ENCODE measurements around the gene BTK. TPM values are rescaled to one million over a fixed set of nuclear protein-coding genes. Genes with fewer than 3 reads are reported as not detected.

BTK gene
- total RNA-seq, 1 experiment from 2014 or later: 0.35 TPM

DNA sequence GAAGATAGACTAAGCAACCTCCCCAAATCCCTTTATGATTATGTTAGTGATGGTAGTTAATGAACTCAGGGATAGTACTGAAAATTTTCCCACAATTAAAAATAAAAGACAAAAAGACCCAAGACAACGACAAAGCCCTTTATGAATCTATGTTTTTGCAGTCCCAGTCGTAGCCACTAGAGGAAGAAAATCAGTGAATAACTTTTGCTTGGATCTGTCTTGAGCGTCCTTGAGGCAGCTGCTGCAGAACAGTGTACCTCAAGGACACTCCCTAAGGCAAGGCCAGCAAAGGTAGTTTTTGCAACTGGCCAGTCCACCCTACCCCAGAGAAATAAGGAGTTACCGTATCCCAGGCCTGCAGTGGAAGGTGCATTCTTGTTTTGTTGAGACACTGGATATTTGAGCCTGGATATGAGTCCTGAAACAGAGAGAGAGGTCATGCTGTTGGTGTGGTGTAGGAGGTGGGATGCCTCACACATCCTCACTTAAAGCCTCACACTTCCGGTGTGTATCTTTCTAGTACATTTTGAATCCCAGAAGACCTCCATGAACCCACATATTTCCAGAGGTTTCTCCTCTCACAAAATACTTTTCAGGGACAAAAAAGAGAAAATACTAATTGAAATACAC lies 28.7 kb downstream of the BTK start:
- Mint-ChIP-seq H3K27me3 (ENCODE audit: low read depth) (peaks cover 5% of the 10 kb centered on the region; the same call in 1 of the 2 replicates), H3K4me3 (no peak overlapping the region), H3K9me3 (peaks cover 77 to 81% of the 10 kb centered on the region in 2 experiments), H3K27ac (no peak overlapping the region), H3K4me1 (no peaks in the 10 kb centered on the region), H3K36me3 (ENCODE audit: insufficient read depth in 1 of 3, low read depth in 3 of 3) (peaks cover 0 to 4% (median 2%) of the 10 kb centered on the region in 3 experiments; a peak in 2 of 7 replicates)
- Histone ChIP-seq H2AFZ (ENCODE audit: low read length) (no peak overlapping the region), H3K18ac (ENCODE audit: insufficient read length, low read depth, low read length) (no peak overlapping the region), H3K27ac (ENCODE audit: insufficient read length, low read depth, low read length) (no peak overlapping the region), H2BK12ac (ENCODE audit: insufficient read length, low read depth, low read length) (no peak overlapping the region), H2BK15ac (ENCODE audit: low read depth, low read length) (no peak overlapping the region), H3T11ph (ENCODE audit: low read length) (no peak overlapping the region), H3K79me1 (ENCODE audit: insufficient read depth, low read depth, low read length, poor library complexity, severe bottlenecking) (no peaks in the 10 kb centered on the region), H2BK120ac (ENCODE audit: low read depth, low read length, poor library complexity, severe bottlenecking) (no peak overlapping the region), H3K23ac (ENCODE audit: insufficient read length, low read depth, low read length) (no peak overlapping the region), H3K9ac (ENCODE audit: extremely low read depth, insufficient read length, low read length) (no peak overlapping the region), H3K23me2 (ENCODE audit: insufficient read length, low read depth, low read length, poor library complexity, severe bottlenecking) (no peaks in the 10 kb centered on the region), H3K56ac (ENCODE audit: insufficient read length, low read depth, low read length) (no peak overlapping the region), H3K14ac (ENCODE audit: insufficient read depth, low read length) (no peak overlapping the region), H4K8ac (replicated peaks; ENCODE audit: insufficient read length, low read depth, low read length) (no peak overlapping the region), H2BK5ac (ENCODE audit: insufficient read length, low read length) (no peak overlapping the region), H4K5ac (ENCODE audit: insufficient read length, low read depth, low read length) (no peak overlapping the region), H3K9me3 (ENCODE audit: control insufficient read depth, low read depth, low read length) (peaks cover 62% of the 10 kb centered on the region), H4K20me1 (ENCODE audit: control insufficient read depth, insufficient read depth, insufficient read length) (no peaks in the 10 kb centered on the region), H3K27me3 (ENCODE audit: insufficient read depth, low read length) (no peaks in the 10 kb centered on the region), H2BK20ac (ENCODE audit: low read depth, low read length, poor library complexity, severe bottlenecking) (no peak overlapping the region), H3K4me2 (ENCODE audit: insufficient read depth, insufficient read length, low read length) (no peak overlapping the region), H3K4me1 (ENCODE audit: insufficient read depth, low read length) (no peaks in the 10 kb centered on the region; the same call in 1 of the 2 replicates), H3K4ac (ENCODE audit: low read depth, low read length) (no peak overlapping the region), H4K91ac (ENCODE audit: insufficient read length, low read depth, low read length) (no peak overlapping the region), H2AK5ac (ENCODE audit: insufficient read length, low read length) (no peak overlapping the region), H3K79me2 (ENCODE audit: insufficient read depth, low read length) (no peaks in the 10 kb centered on the region)
- TF ChIP-seq, protein P1, sequence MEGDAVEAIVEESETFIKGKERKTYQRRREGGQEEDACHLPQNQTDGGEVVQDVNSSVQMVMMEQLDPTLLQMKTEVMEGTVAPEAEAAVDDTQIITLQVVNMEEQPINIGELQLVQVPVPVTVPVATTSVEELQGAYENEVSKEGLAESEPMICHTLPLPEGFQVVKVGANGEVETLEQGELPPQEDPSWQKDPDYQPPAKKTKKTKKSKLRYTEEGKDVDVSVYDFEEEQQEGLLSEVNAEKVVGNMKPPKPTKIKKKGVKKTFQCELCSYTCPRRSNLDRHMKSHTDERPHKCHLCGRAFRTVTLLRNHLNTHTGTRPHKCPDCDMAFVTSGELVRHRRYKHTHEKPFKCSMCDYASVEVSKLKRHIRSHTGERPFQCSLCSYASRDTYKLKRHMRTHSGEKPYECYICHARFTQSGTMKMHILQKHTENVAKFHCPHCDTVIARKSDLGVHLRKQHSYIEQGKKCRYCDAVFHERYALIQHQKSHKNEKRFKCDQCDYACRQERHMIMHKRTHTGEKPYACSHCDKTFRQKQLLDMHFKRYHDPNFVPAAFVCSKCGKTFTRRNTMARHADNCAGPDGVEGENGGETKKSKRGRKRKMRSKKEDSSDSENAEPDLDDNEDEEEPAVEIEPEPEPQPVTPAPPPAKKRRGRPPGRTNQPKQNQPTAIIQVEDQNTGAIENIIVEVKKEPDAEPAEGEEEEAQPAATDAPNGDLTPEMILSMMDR (conservative IDR thresholded peaks at IDR 0.05): peak; percentile 46
- WGBS (ENCODE audit: extremely low coverage, insufficient read length, low lambda C conversion rate): no CpG with 5 or more reads among the region's 5 CpGs
- DNase-seq: no peak

Measured in H9 (cell line).